ENCODE data around the gene RRM2. TPM values are rescaled to one million over a fixed set of nuclear protein-coding genes. Genes with fewer than 3 reads are reported as not detected.

Gene RRM2
- total RNA-seq, 2 donors from 2014 or later = 1.9 to 6.1 TPM

- intact Hi-C loops (cut with DNase I) = no loop called here
- Histone ChIP-seq H3K4me3 (no peak overlapping the region), H3K9me3 (no peaks in the 10 kb centered on the region), H3K4me1 (replicated peaks) (no peaks in the 10 kb centered on the region), H3K27me3 (replicated peaks; ENCODE audit: insufficient read depth) (no peaks in the 10 kb centered on the region), H3K36me3 (no peaks in the 10 kb centered on the region), H3K27ac (no peak overlapping the region)
- WGBS = 55% methylated on average over 18 of the region's 18 CpGs
- no peak for TF ChIP-seq CTCF (IDR thresholded peaks at IDR 0.05)
- no peak for TF ChIP-seq POLR2A (IDR thresholded peaks at IDR 0.05)
- no peak for TF ChIP-seq POLR2AphosphoS5 (IDR thresholded peaks at IDR 0.05)
- DNase-seq (ENCODE audit: low spot score) = no peak
Measured at GRCh38 chr2:10162586-10163497, 40.3 kb downstream of the RRM2 start.

- no peaks in the 10 kb centered on the region for H3K36me3 ChIP-seq
- H3K4me3 ChIP-seq = no peak overlapping the region
- no peak for DNase-seq (ENCODE audit: low spot score)
- no peaks in the 10 kb centered on the region for H3K4me1 ChIP-seq (replicated peaks)
- WGBS = 84% methylated on average over 18 of the region's 18 CpGs
- no peaks in the 10 kb centered on the region for H3K9me3 ChIP-seq
- TF ChIP-seq POLR2AphosphoS5 (IDR thresholded peaks at IDR 0.05) = no peak
- no peak for TF ChIP-seq CTCF (IDR thresholded peaks at IDR 0.05)
- intact Hi-C loops (cut with DNase I) = no loop called here
- H3K27ac ChIP-seq = no peak overlapping the region
- H3K27me3 ChIP-seq (replicated peaks; ENCODE audit: insufficient read depth) = no peaks in the 10 kb centered on the region
Measured at GRCh38 chr2:10163498-10164486, 41.3 kb downstream of the RRM2 start.

GRCh38 chr2:10164601-10165000 is 42.1 kb downstream of the RRM2 start:
- TF ChIP-seq POLR2A (IDR thresholded peaks at IDR 0.05) (no peak), POLR2AphosphoS5 (IDR thresholded peaks at IDR 0.05) (no peak), CTCF (IDR thresholded peaks at IDR 0.05) (no peak)
- DNase-seq (ENCODE audit: low spot score) = no peak
- no peaks in the 10 kb centered on the region for H3K27me3 ChIP-seq (replicated peaks; ENCODE audit: insufficient read depth)
- intact Hi-C loops (cut with DNase I) = no loop called here
- H3K4me3 ChIP-seq = no peak overlapping the region
- H3K9me3 ChIP-seq = no peaks in the 10 kb centered on the region
- 94% methylated on average over 8 of the region's 8 CpGs for WGBS
- no peak overlapping the region for H3K27ac ChIP-seq
- no peaks in the 10 kb centered on the region for H3K36me3 ChIP-seq
- no peaks in the 10 kb centered on the region for H3K4me1 ChIP-seq (replicated peaks)

GRCh38 chr2:10165282-10165681 is 42.7 kb downstream of the RRM2 start:
- Histone ChIP-seq H3K36me3 (no peaks in the 10 kb centered on the region), H3K27ac (no peak overlapping the region), H3K4me1 (replicated peaks) (no peaks in the 10 kb centered on the region), H3K27me3 (replicated peaks; ENCODE audit: insufficient read depth) (no peaks in the 10 kb centered on the region), H3K4me3 (no peak overlapping the region), H3K9me3 (no peaks in the 10 kb centered on the region)
- TF ChIP-seq CTCF (IDR thresholded peaks at IDR 0.05) = no peak
- no peak for TF ChIP-seq POLR2AphosphoS5 (IDR thresholded peaks at IDR 0.05)
- no peak for TF ChIP-seq POLR2A (IDR thresholded peaks at IDR 0.05)
- WGBS = 94% methylated on average over 11 of the region's 11 CpGs
- no peak for DNase-seq (ENCODE audit: low spot score)
- intact Hi-C loops (cut with DNase I) = no loop called here
